VCaP (cell line): ENCODE measurements around the gene MAPK13.

ENCODE experiments used
- H3K27ac ChIP-seq: fragments of 450-650 bp; 2 replicates; pipeline ENCODE4 v1.5.1; 2017
- CTCF ChIP-seq: fragments of 450-650 bp; conservative IDR thresholded peaks from 2 replicates; pipeline ENCODE4 v1.5.1; 2017; ENCODE audit warnings: mild to moderate bottlenecking, moderate library complexity

Gene MAPK13

GRCh38 chr6:36138667-36139066, 8.4 kb downstream of the MAPK13 start:
- TF ChIP-seq CTCF, result no peak
- no peak overlapping the region for H3K27ac ChIP-seq

GRCh38 chr6:36139431-36139830, 9.1 kb downstream of the MAPK13 start:
- peak; percentile 33; the same call in 1 of the 2 replicates for TF ChIP-seq CTCF
- H3K27ac ChIP-seq, result no peak overlapping the region

- no peak overlapping the region for H3K27ac ChIP-seq
- no peak for TF ChIP-seq CTCF
These were observed 9.8 kb downstream of the MAPK13 start for GRCh38 chr6:36139991-36140710.

- TF ChIP-seq CTCF, result no peak
- no peak overlapping the region for H3K27ac ChIP-seq
These were observed 10.8 kb downstream of the MAPK13 start for GRCh38 chr6:36141091-36141490.

GRCh38 chr6:36141961-36142360, 11.6 kb downstream of the MAPK13 start:
- no peak for TF ChIP-seq CTCF
- no peak overlapping the region for H3K27ac ChIP-seq

- no peak overlapping the region for H3K27ac ChIP-seq
- no peak for TF ChIP-seq CTCF
These were observed 12.9 kb downstream of the MAPK13 start for GRCh38 chr6:36142971-36143838.

- no peak for TF ChIP-seq CTCF
- H3K27ac ChIP-seq, result no peak overlapping the region
These were observed 15.2 kb downstream of the MAPK13 start for GRCh38 chr6:36145495-36145894.
